NCI-H774 (cell line): ENCODE measurements around the gene CNTN3.

ENCODE experiments used
- DNase-seq: peaks from one replicate; lab custom pipeline; 2025; lab: John Stamatoyannopoulos, UW

The CNTN3 gene

GRCh38 chr3:74614107-74614967, at the start of gene CNTN3:
Gene CNTN3 (minus strand): TSS chr3:74614659. CDS start chr3:74521112, 93,547 bp downstream.
- no peak for DNase-seq

- no peak for DNase-seq
Measured at GRCh38 chr3:74663178-74663577, 48.7 kb upstream of the CNTN3 start.

- no peak for DNase-seq
Measured at GRCh38 chr3:74661672-74662071, 47.2 kb upstream of the CNTN3 start.

- no peak for DNase-seq
Measured at GRCh38 chr3:74651885-74652284, 37.4 kb upstream of the CNTN3 start.

GRCh38 chr3:74651292-74651691, 36.8 kb upstream of the CNTN3 start:
- no peak for DNase-seq

- no peak for DNase-seq
Measured at GRCh38 chr3:74648107-74648506, 33.6 kb upstream of the CNTN3 start.

- no peak for DNase-seq
Measured at GRCh38 chr3:74646094-74646493, 31.6 kb upstream of the CNTN3 start.

- no peak for DNase-seq
Measured at GRCh38 chr3:74643636-74644035, 29.2 kb upstream of the CNTN3 start.

GRCh38 chr3:74642876-74643275, 28.4 kb upstream of the CNTN3 start:
- no peak for DNase-seq

- no peak for DNase-seq
Measured at GRCh38 chr3:74640211-74640610, 25.8 kb upstream of the CNTN3 start.

- no peak for DNase-seq
Measured at GRCh38 chr3:74639681-74640080, 25.2 kb upstream of the CNTN3 start.

GRCh38 chr3:74636981-74637380, 22.5 kb upstream of the CNTN3 start:
- no peak for DNase-seq

GRCh38 chr3:74633021-74633420, 18.6 kb upstream of the CNTN3 start:
- no peak for DNase-seq

GRCh38 chr3:74631351-74632140, 17.1 kb upstream of the CNTN3 start:
- DNase-seq = no peak

- no peak for DNase-seq
Measured at GRCh38 chr3:74630602-74631001, 16.1 kb upstream of the CNTN3 start.

- no peak for DNase-seq
Measured at GRCh38 chr3:74626011-74626410, 11.6 kb upstream of the CNTN3 start.

- no peak for DNase-seq
Measured at GRCh38 chr3:74624301-74624700, 9.8 kb upstream of the CNTN3 start.

- no peak for DNase-seq
Measured at GRCh38 chr3:74623261-74623836, 8.9 kb upstream of the CNTN3 start.

- no peak for DNase-seq
Measured at GRCh38 chr3:74621581-74621980, 7.1 kb upstream of the CNTN3 start.

- no peak for DNase-seq
Measured at GRCh38 chr3:74617776-74618175, 3.3 kb upstream of the CNTN3 start.

GRCh38 chr3:74613521-74614106, 845 bp downstream of the CNTN3 start:
- DNase-seq = no peak

GRCh38 chr3:74613060-74613459, 1.4 kb downstream of the CNTN3 start:
- no peak for DNase-seq
